ENCODE results near the gene GNAI3.

GRCh38 chr1:109499081-109499480 lies 49.3 kb upstream of the GNAI3 start:
- TF ChIP-seq ZSCAN23 (tag by site-specific recombination; IDR thresholded peaks at IDR 0.05) (no peak), ZXDB (tag by site-specific recombination; IDR thresholded peaks at IDR 0.05) (no peak), ZNF639 (tag by site-specific recombination; IDR thresholded peaks at IDR 0.05) (no peak), ZNF350 (tag by site-specific recombination; IDR thresholded peaks at IDR 0.05) (no peak), ZBTB8A (tag by site-specific recombination; IDR thresholded peaks at IDR 0.05) (no peak)
- TF ChIP-seq, protein P1, sequence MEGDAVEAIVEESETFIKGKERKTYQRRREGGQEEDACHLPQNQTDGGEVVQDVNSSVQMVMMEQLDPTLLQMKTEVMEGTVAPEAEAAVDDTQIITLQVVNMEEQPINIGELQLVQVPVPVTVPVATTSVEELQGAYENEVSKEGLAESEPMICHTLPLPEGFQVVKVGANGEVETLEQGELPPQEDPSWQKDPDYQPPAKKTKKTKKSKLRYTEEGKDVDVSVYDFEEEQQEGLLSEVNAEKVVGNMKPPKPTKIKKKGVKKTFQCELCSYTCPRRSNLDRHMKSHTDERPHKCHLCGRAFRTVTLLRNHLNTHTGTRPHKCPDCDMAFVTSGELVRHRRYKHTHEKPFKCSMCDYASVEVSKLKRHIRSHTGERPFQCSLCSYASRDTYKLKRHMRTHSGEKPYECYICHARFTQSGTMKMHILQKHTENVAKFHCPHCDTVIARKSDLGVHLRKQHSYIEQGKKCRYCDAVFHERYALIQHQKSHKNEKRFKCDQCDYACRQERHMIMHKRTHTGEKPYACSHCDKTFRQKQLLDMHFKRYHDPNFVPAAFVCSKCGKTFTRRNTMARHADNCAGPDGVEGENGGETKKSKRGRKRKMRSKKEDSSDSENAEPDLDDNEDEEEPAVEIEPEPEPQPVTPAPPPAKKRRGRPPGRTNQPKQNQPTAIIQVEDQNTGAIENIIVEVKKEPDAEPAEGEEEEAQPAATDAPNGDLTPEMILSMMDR (tag by site-specific recombination; IDR thresholded peaks at IDR 0.05): no peak
- TF ChIP-seq, protein P2, sequence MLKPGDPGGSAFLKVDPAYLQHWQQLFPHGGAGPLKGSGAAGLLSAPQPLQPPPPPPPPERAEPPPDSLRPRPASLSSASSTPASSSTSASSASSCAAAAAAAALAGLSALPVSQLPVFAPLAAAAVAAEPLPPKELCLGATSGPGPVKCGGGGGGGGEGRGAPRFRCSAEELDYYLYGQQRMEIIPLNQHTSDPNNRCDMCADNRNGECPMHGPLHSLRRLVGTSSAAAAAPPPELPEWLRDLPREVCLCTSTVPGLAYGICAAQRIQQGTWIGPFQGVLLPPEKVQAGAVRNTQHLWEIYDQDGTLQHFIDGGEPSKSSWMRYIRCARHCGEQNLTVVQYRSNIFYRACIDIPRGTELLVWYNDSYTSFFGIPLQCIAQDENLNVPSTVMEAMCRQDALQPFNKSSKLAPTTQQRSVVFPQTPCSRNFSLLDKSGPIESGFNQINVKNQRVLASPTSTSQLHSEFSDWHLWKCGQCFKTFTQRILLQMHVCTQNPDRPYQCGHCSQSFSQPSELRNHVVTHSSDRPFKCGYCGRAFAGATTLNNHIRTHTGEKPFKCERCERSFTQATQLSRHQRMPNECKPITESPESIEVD (tag by site-specific recombination; IDR thresholded peaks at IDR 0.05): no peak
